HepG2 (cell line): ENCODE data around the gene GPR37L1.

Source experiments
- JUNB ChIP-seq: sonication (generic); formaldehyde crosslinking; IDR thresholded peaks from 2 replicates; pipeline ENCODE4 v1.8.0; 2022; ENCODE audit warnings: missing genetic modification reagents, mild to moderate bottlenecking, borderline replicate concordance
- ZNF12 ChIP-seq: sonication (generic); formaldehyde crosslinking; IDR thresholded peaks from 2 replicates; pipeline ENCODE4 v1.5.0; 2020; ENCODE audit warnings: missing genetic modification reagents

DNA sequence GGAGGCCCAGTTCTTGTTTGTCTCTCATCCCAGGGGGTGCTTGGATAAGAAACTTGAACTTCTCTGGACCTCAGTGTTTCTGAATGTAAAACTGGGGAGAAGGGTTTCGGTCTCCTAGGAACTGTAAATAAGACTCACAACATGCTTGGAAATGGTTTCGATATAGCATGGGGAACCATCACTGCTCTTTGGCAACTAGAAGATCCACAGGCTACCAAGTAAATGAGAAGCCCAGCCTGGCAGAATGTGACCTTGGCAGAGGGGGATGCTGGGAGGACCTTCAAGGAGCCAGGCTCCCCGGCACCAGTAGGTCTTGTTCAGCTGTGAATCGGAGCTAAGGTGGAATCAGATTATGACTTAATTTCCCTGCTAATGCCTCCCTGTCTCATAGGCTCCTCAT is 18.1 kb downstream of the GPR37L1 start:
- TF ChIP-seq JUNB: no peak
- no peak for TF ChIP-seq ZNF12 (CRISPR knock-in tag)
